ENCODE data around the gene EPX.

DNA sequence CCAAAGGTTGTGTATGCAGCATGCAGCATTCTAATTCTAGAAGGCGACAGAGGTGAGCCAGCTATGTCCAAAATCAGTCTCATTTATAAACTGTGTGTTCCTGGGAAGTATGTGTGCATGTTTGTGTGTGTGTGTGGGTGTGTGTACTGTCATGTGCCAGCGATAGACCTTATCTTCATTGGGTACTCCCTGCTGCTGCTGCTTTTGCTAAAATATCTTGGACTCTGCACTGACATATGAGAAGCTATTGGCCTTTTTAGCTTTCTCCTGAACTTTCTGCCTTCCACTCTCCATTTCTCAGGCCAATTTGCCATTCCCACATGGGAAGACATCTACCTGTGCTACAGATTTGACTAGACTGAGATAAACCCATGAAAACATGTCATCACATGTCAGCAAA is 43.9 kb downstream of the EPX start:
- TF ChIP-seq, protein P1, sequence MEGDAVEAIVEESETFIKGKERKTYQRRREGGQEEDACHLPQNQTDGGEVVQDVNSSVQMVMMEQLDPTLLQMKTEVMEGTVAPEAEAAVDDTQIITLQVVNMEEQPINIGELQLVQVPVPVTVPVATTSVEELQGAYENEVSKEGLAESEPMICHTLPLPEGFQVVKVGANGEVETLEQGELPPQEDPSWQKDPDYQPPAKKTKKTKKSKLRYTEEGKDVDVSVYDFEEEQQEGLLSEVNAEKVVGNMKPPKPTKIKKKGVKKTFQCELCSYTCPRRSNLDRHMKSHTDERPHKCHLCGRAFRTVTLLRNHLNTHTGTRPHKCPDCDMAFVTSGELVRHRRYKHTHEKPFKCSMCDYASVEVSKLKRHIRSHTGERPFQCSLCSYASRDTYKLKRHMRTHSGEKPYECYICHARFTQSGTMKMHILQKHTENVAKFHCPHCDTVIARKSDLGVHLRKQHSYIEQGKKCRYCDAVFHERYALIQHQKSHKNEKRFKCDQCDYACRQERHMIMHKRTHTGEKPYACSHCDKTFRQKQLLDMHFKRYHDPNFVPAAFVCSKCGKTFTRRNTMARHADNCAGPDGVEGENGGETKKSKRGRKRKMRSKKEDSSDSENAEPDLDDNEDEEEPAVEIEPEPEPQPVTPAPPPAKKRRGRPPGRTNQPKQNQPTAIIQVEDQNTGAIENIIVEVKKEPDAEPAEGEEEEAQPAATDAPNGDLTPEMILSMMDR (conservative IDR thresholded peaks at IDR 0.05 in 1 of 2, IDR thresholded peaks at IDR 0.05 in 1 of 2; ENCODE audit: low read depth in 1 of 2, low read length in 2 of 2): no peak
- no peak for TF ChIP-seq EZH2 (IDR thresholded peaks at IDR 0.05; ENCODE audit: low read length, missing control alignments)
